ENCODE data around the gene RNF17.

RNF17 gene

GRCh38 chr13:24742294-24742693 lies 21.7 kb upstream of the RNF17 start:
- H3K4me2 ChIP-seq, result peak overlapping the region; percentile 77
- peaks cover 21% of the 10 kb centered on the region for H3K9me3 ChIP-seq
- H3K36me3 ChIP-seq, result no peaks in the 10 kb centered on the region
- H3K9ac ChIP-seq, result no peak overlapping the region
- H3K27ac ChIP-seq, result no peak overlapping the region
- H3K4me1 ChIP-seq, result peaks cover 28% of the 10 kb centered on the region
- peaks cover 37% of the 10 kb centered on the region for H3K27me3 ChIP-seq
- no peak for TF ChIP-seq Cebpa-rat (IDR thresholded peaks at IDR 0.05)
- H4K20me1 ChIP-seq, result peaks cover 1% of the 10 kb centered on the region; the same call in 1 of the 2 replicates
- no peak overlapping the region for H3K4me3 ChIP-seq

GRCh38 chr13:24742977-24743376 lies 21.0 kb upstream of the RNF17 start:
- H3K27me3 ChIP-seq, result peaks cover 43% of the 10 kb centered on the region
- no peak for TF ChIP-seq Cebpa-rat (IDR thresholded peaks at IDR 0.05)
- no peak overlapping the region for H3K9ac ChIP-seq
- no peaks in the 10 kb centered on the region for H3K36me3 ChIP-seq
- H3K27ac ChIP-seq, result no peak overlapping the region
- H3K4me2 ChIP-seq, result peak overlapping the region; percentile 77
- no peak overlapping the region for H3K4me3 ChIP-seq
- H4K20me1 ChIP-seq, result peaks cover 8% of the 10 kb centered on the region; the same call in 1 of the 2 replicates
- peaks cover 28% of the 10 kb centered on the region for H3K9me3 ChIP-seq
- H3K4me1 ChIP-seq, result peaks cover 34% of the 10 kb centered on the region

GRCh38 chr13:24744247-24744646 lies 19.7 kb upstream of the RNF17 start:
- Histone ChIP-seq H4K20me1 (peaks cover 11% of the 10 kb centered on the region; the same call in 1 of the 2 replicates), H3K4me2 (no peak overlapping the region), H3K27me3 (peaks cover 56% of the 10 kb centered on the region), H3K36me3 (no peaks in the 10 kb centered on the region), H3K9ac (no peak overlapping the region), H3K4me1 (peaks cover 34% of the 10 kb centered on the region), H3K9me3 (peaks cover 29% of the 10 kb centered on the region), H3K27ac (no peak overlapping the region), H3K4me3 (no peak overlapping the region)
- TF ChIP-seq Cebpa-rat (IDR thresholded peaks at IDR 0.05), result no peak

- no peak overlapping the region for H3K4me2 ChIP-seq
- no peaks in the 10 kb centered on the region for H3K36me3 ChIP-seq
- no peak overlapping the region for H3K9ac ChIP-seq
- TF ChIP-seq Cebpa-rat (IDR thresholded peaks at IDR 0.05), result no peak
- peaks cover 29% of the 10 kb centered on the region for H3K9me3 ChIP-seq
- H3K27ac ChIP-seq, result no peak overlapping the region
- no peak overlapping the region for H3K4me3 ChIP-seq
- H4K20me1 ChIP-seq, result peaks cover 11% of the 10 kb centered on the region; the same call in 1 of the 2 replicates
- peaks cover 66% of the 10 kb centered on the region for H3K27me3 ChIP-seq
- H3K4me1 ChIP-seq, result peaks cover 34% of the 10 kb centered on the region
Observed at GRCh38 chr13:24745516-24745860, 18.5 kb upstream of the RNF17 start.

- Histone ChIP-seq H3K27ac (no peak overlapping the region), H3K36me3 (no peaks in the 10 kb centered on the region), H3K27me3 (peaks cover 66% of the 10 kb centered on the region), H3K4me3 (no peak overlapping the region), H4K20me1 (peaks cover 11% of the 10 kb centered on the region; the same call in 1 of the 2 replicates), H3K4me1 (peaks cover 34% of the 10 kb centered on the region), H3K4me2 (no peak overlapping the region), H3K9ac (no peak overlapping the region), H3K9me3 (peaks cover 29% of the 10 kb centered on the region)
- TF ChIP-seq Cebpa-rat (IDR thresholded peaks at IDR 0.05), result no peak
Observed at GRCh38 chr13:24745861-24746617, 17.9 kb upstream of the RNF17 start.

GRCh38 chr13:24746618-24747247 lies 17.2 kb upstream of the RNF17 start:
- TF ChIP-seq Cebpa-rat (IDR thresholded peaks at IDR 0.05), result no peak
- Histone ChIP-seq H3K4me2 (no peak overlapping the region), H3K9ac (no peak overlapping the region), H3K36me3 (no peaks in the 10 kb centered on the region), H3K4me1 (peaks cover 29% of the 10 kb centered on the region), H3K27me3 (peaks cover 66% of the 10 kb centered on the region), H3K27ac (no peak overlapping the region), H4K20me1 (peaks cover 11% of the 10 kb centered on the region; the same call in 1 of the 2 replicates), H3K9me3 (peaks cover 29% of the 10 kb centered on the region), H3K4me3 (no peak overlapping the region)

GRCh38 chr13:24747248-24748060 lies 16.5 kb upstream of the RNF17 start:
- peak overlapping the region; percentile 22; the same call in 1 of the 2 replicates for H3K4me3 ChIP-seq
- peaks cover 11% of the 10 kb centered on the region; the same call in 1 of the 2 replicates for H4K20me1 ChIP-seq
- peaks cover 21% of the 10 kb centered on the region for H3K4me1 ChIP-seq
- peaks cover 29% of the 10 kb centered on the region for H3K9me3 ChIP-seq
- no peak for TF ChIP-seq Cebpa-rat (IDR thresholded peaks at IDR 0.05)
- no peak overlapping the region for H3K9ac ChIP-seq
- no peak overlapping the region for H3K27ac ChIP-seq
- H3K4me2 ChIP-seq, result 0 out of 2 replicates have a peak overlapping the region, but pooled peaks have one; percentile 6
- no peaks in the 10 kb centered on the region for H3K36me3 ChIP-seq
- peaks cover 66% of the 10 kb centered on the region for H3K27me3 ChIP-seq

GRCh38 chr13:24748061-24748400 lies 15.9 kb upstream of the RNF17 start:
- H3K36me3 ChIP-seq, result no peaks in the 10 kb centered on the region
- H3K4me3 ChIP-seq, result no peak overlapping the region; the same call in 1 of the 2 replicates
- no peak overlapping the region for H3K4me2 ChIP-seq
- no peak for TF ChIP-seq Cebpa-rat (IDR thresholded peaks at IDR 0.05)
- H3K27me3 ChIP-seq, result peaks cover 66% of the 10 kb centered on the region
- H3K4me1 ChIP-seq, result peaks cover 16% of the 10 kb centered on the region
- H4K20me1 ChIP-seq, result peaks cover 11% of the 10 kb centered on the region; the same call in 1 of the 2 replicates
- H3K9me3 ChIP-seq, result peaks cover 29% of the 10 kb centered on the region
- H3K27ac ChIP-seq, result no peak overlapping the region
- H3K9ac ChIP-seq, result no peak overlapping the region

- no peak for TF ChIP-seq Cebpa-rat (IDR thresholded peaks at IDR 0.05)
- Histone ChIP-seq H3K36me3 (no peaks in the 10 kb centered on the region), H3K4me1 (no peaks in the 10 kb centered on the region), H4K20me1 (no peaks in the 10 kb centered on the region), H3K9ac (no peak overlapping the region), H3K27ac (no peak overlapping the region), H3K9me3 (peaks cover 8% of the 10 kb centered on the region), H3K27me3 (no peaks in the 10 kb centered on the region), H3K4me2 (no peak overlapping the region), H3K4me3 (no peak overlapping the region)
Observed at GRCh38 chr13:24759197-24759596, 4.8 kb upstream of the RNF17 start.

Data from BLaER1 (cell line).